Aorta (tissue), 5 donors: ENCODE results near the gene PIP5K1B. TPM values are rescaled to one million over a fixed set of nuclear protein-coding genes. Genes with fewer than 3 reads are reported as not detected.

Source experiments
- ATAC-seq: fragments of 200-7000 bp; cut with Tn5 transposase; one replicate; pipeline ENCODE4 v1.9.1; 2022; ENCODE audit warnings: moderate library complexity; ENCODE audit not compliant: low FRiP score
- DNase-seq, 2 donors: peaks; one replicate each; pipeline ENCODE4 v3.0.0-alpha.2; 2020
- H3K27ac ChIP-seq, 2 donors: one replicate each; pipeline ENCODE4 v1.5.1; 2013; ENCODE audit warnings: low read length in 2 of 2, mild to moderate bottlenecking in 2 of 2, moderate library complexity in 2 of 2, control low read depth in 1 of 2, inconsistent platforms in 1 of 2, low read depth in 1 of 2
- H3K27me3 ChIP-seq, 2 donors: one replicate each; pipeline ENCODE4 v1.6.1; 2013; ENCODE audit warnings: control low read depth in 1 of 2, low read length in 1 of 2, mild to moderate bottlenecking in 1 of 2, moderate library complexity in 1 of 2; ENCODE audit not compliant: insufficient read depth in 2 of 2, control insufficient read depth in 1 of 2
- H3K36me3 ChIP-seq, 2 donors: one replicate each; pipeline ENCODE4 v1.6.1; 2013; ENCODE audit warnings: control low read depth in 1 of 2, low read length in 1 of 2, mild to moderate bottlenecking in 1 of 2; ENCODE audit not compliant: insufficient read depth in 2 of 2, control insufficient read depth in 1 of 2
- H3K4me1 ChIP-seq, 2 donors: one replicate each; pipeline ENCODE4 v1.6.1; 2013; ENCODE audit warnings: low read length in 2 of 2, control low read depth in 1 of 2, mild to moderate bottlenecking in 1 of 2, moderate library complexity in 1 of 2; ENCODE audit not compliant: insufficient read depth in 2 of 2, control insufficient read depth in 1 of 2
- H3K4me3 ChIP-seq, 2 donors: one replicate each; pipeline ENCODE4 v1.5.1; 2013; ENCODE audit warnings: low read length in 2 of 2, control low read depth in 1 of 2, mild to moderate bottlenecking in 1 of 2
- H3K9me3 ChIP-seq: one replicate; pipeline ENCODE4 v1.6.1; 2013; ENCODE audit warnings: mild to moderate bottlenecking, low read length; ENCODE audit not compliant: control insufficient read depth
- WGBS, 2 donors: extraction: QIAGEN DNeasy Blood & Tissue Kit; methylation state at CpG; one replicate each; pipeline ENCODE4 v1.1.7; 2013; 5-methylcytosine and 5-hydroxymethylcytosine counted together
- intact Hi-C, 2 donors: fragments of 100-400 bp; cut with DNase I; formaldehyde crosslinking; loops; one replicate each; pipeline versions ENCODE4 v1.14.2 to v1.15.0; 2022
- polyA plus RNA-seq, 2 donors: library from polyadenylated mRNA; stranded (reverse); fragments of 200-250 nt; gene quantifications; one replicate each; pipeline ENCODE4 v1.2.3, GENCODE V29; 2013
- total RNA-seq, 2 donors: library from RNA; stranded (reverse); fragmentation: NEBNext Ultra II Directional; extraction: Animal tissue kit (Norgen Biotek cat#: 25700); gene quantifications; one replicate each; pipeline ENCODE4 v1.2.1, GENCODE V29; 2021
- donor health status: healthy with polysubstance abuse.
- donor health status: Bipolar disorder and iron deficiency.
- donor health status: DM: no; HTN: no; CAD: no.
- donor health status: DM: no; HTN: no; CAD: no.
- donor health status: DM: yes; HTN: yes; CAD: no.

PIP5K1B gene
- total and polyA plus RNA-seq, 4 donors = 0.82 to 14.5 (median 8.5) TPM

DNA sequence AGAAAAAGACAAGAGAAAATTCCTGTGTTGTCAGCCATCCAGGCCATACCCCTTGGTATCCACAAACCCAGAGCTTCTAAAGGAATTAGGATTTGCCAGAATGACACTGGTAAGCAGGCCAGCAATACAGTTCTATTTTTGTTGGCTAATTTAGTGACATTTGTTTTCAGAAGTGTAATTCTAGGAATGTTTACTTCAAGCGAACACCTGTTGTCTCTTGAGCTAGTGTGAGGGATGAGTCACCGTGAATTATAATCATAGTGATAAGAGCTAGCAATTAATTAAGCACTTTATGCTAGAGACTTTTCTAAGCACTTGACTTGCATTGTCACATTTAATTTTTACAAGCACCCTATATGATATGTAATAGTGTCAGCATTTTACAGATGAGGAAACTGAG, 209.7 kb downstream of the PIP5K1B start:
- Histone ChIP-seq H3K9me3 (no peaks in the 10 kb centered on the region), H3K36me3 (peaks cover 0 to 1% of the 10 kb centered on the region in 2 donors), H3K27me3 (no peaks in the 10 kb centered on the region), H3K4me1 (peaks cover 0 to 6% of the 10 kb centered on the region in 2 donors), H3K4me3 (no peak overlapping the region), H3K27ac (no peak overlapping the region)
- intact Hi-C loops = no loop called here
- DNase-seq (no peak), ATAC-seq (no peak)
- WGBS, 2 donors = 91 to 93% methylated on average over 2 of the region's 2 CpGs

DNA sequence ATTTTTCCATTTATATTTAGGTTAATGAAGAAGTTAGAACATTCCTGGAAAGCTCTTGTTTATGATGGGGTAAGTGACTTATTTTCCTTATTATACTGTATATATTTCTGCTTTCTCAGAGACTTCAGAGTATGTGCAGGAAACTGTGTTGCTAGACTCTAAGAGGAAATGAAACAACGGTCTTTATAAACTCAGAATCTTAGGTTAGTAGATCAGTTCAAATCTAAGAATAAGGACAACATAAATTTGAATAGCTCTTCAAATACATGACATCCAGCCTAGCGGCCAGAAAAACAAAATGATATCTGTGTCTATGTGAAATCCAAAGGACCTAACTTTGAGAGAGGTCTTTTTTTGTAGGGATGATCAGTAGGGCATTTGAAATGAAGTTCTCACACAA, 214.6 kb downstream of the PIP5K1B start:
- no peaks in the 10 kb centered on the region for H3K9me3 ChIP-seq
- peaks cover 0 to 3% of the 10 kb centered on the region in 2 donors for H3K36me3 ChIP-seq
- H3K4me1 ChIP-seq = no peaks in the 10 kb centered on the region
- H3K27ac ChIP-seq = no peak overlapping the region
- no peak overlapping the region for H3K4me3 ChIP-seq
- no peak for DNase-seq
- no peaks in the 10 kb centered on the region for H3K27me3 ChIP-seq
- no peak for ATAC-seq
- intact Hi-C loops = no loop called here
- 60 to 63% methylated on average over 2 of the region's 2 CpGs for WGBS, 2 donors

DNA sequence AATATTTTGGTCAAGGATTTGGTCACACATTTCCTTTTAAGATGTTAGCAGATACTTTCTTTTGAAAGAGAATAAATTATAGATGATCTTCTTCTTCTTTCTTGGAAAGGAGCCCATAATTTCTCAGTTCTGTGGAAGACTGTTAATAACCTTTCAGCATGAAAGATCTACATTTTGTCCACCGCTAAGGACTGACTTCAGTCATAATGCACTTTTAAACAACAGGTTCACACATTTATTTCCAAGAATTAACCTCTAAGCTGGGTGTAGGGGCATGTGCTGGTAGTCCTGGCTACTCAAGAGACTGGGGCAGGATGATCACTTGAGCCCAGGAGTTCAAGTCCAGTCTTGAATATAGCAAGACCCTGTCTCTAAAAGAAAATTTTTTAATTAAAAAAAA, 215.9 kb downstream of the PIP5K1B start:
- H3K4me1 ChIP-seq = no peaks in the 10 kb centered on the region
- H3K27me3 ChIP-seq = no peaks in the 10 kb centered on the region
- H3K36me3 ChIP-seq = peaks cover 0 to 3% of the 10 kb centered on the region in 2 donors
- 84 to 93% methylated on average over 1 of the region's 1 CpG for WGBS, 2 donors
- no peak overlapping the region for H3K27ac ChIP-seq
- no peaks in the 10 kb centered on the region for H3K9me3 ChIP-seq
- intact Hi-C loops = no loop called here
- H3K4me3 ChIP-seq = no peak overlapping the region
- no peak for ATAC-seq
- DNase-seq = no peak

DNA sequence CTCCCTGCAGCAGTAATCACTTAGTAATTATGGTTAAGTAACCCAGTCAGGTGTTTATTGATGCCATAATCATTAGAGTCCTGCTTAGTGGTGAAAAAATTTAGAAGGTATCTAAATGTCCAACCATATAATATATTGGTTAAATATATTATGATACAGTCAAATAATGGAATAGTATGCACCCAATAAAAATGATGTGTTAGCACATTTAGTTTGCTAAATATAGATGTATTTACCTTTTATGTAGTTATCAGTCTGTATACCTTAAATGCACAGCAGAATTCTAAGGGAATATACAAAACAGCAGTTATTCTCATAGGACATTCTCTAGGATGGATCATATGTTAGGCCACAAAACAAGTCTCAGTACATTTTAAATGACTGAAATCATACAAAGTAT, 218.4 kb downstream of the PIP5K1B start:
- H3K27me3 ChIP-seq = no peaks in the 10 kb centered on the region
- DNase-seq (no peak), ATAC-seq (no peak)
- no peak overlapping the region for H3K27ac ChIP-seq
- H3K4me3 ChIP-seq = no peak overlapping the region
- no peaks in the 10 kb centered on the region for H3K9me3 ChIP-seq
- H3K36me3 ChIP-seq = peaks cover 0 to 2% of the 10 kb centered on the region in 2 donors
- no peaks in the 10 kb centered on the region for H3K4me1 ChIP-seq
- intact Hi-C loops = no loop called here

DNA sequence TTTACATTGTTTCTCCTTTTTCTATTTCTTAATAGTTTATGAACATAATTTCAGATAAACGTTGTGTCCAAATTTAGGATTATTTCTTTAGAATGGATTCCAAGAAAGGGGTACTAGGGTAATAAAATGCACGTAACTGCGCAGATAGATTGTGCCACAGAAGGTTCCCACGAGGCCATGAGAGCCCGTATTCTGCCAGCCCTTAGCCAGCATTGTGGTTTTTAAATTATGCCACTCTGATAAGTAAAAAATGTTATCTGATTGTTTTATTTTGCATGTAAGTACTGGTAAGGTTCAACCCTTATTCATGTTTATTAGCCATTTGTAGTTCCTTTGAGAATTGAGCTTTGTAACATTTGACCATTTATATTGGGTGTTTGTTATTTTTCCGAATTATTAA, 220.1 kb downstream of the PIP5K1B start:
- DNase-seq = no peak
- ATAC-seq = no peak
- H3K27me3 ChIP-seq = no peaks in the 10 kb centered on the region
- no peak overlapping the region for H3K27ac ChIP-seq
- H3K9me3 ChIP-seq = no peaks in the 10 kb centered on the region
- no peaks in the 10 kb centered on the region for H3K36me3 ChIP-seq
- intact Hi-C loops = no loop called here
- no peak overlapping the region for H3K4me3 ChIP-seq
- H3K4me1 ChIP-seq = no peaks in the 10 kb centered on the region
- 6 to 9% methylated on average over 6 of the region's 6 CpGs for WGBS, 2 donors

DNA sequence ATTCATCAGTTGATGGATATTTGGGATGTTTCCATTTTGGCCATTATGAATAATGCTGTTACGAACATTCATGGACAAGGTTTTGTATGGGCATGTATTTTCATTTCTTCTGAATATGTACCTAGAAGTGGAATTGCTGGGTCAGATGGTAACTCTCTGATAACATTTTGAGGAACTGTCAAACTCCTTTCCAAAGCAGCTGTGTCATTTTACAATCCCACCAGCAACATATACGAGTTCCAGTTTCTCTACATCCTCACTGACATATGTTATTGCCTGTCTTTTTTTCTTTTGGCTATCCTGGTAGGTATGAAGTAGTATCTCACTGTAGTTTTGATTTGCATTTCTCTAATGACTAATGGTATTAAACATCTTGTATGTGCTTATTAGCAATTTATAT, 222.1 kb downstream of the PIP5K1B start:
- WGBS, 2 donors = 78 to 83% methylated on average over 2 of the region's 2 CpGs

DNA sequence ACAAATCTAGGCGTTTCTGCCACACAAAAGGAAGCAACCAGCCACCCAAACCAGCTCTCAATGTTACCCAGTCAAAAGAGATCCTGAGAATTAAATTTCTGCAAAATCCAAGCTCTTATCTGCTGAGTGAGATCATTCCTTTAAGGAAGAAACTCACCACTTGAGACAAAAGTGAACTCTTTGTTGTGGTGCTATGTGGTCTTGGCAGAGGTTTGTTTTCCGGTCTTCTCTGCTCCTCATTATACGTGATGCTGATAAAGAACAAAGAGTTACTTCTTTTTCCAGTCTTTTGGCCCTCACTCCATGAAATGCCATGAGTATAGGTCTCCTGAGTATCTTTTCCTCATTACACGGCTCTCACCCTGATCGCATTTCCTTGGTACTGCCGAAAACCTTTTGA, 226.8 kb downstream of the PIP5K1B start:
- WGBS, 2 donors = 88 to 91% methylated on average over 6 of the region's 6 CpGs

More for the DNA sequence above, 222.1 kb downstream of the PIP5K1B start:
- H3K36me3 ChIP-seq = no peaks in the 10 kb centered on the region
- no peak for ATAC-seq
- no peak overlapping the region for H3K27ac ChIP-seq
- no peak for DNase-seq
- H3K4me1 ChIP-seq = no peaks in the 10 kb centered on the region
- H3K9me3 ChIP-seq = no peaks in the 10 kb centered on the region
- intact Hi-C loops = no loop called here
- no peak overlapping the region for H3K4me3 ChIP-seq
- no peaks in the 10 kb centered on the region for H3K27me3 ChIP-seq

DNA sequence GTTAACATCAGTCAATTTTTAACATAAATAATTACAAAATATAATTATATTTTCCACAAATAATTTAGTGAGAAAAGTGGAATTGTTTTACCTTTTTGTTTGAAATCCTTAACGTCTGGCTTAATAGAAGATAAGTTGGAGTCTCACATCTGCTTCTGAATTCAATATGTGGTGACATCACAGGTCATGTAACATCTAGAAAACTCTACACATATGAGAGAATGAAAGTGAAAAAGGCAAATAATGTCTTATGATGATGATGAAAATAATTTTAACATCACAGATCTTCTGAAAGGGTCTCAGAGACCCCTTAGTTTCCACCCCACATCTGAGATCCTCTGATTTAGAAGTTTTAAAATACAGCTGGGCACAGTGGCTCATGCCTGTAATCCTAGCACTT, 227.4 kb downstream of the PIP5K1B start:
- Histone ChIP-seq H3K36me3 (no peaks in the 10 kb centered on the region), H3K27me3 (no peaks in the 10 kb centered on the region), H3K4me3 (no peak overlapping the region), H3K27ac (no peak overlapping the region), H3K4me1 (no peaks in the 10 kb centered on the region), H3K9me3 (no peaks in the 10 kb centered on the region)
- intact Hi-C loops = no loop called here
- ATAC-seq (no peak), DNase-seq (no peak)
- 86% methylated on average over 1 of the region's 1 CpG for WGBS, 2 donors

More for the DNA sequence above, 226.8 kb downstream of the PIP5K1B start:
- DNase-seq (no peak), ATAC-seq (no peak)
- intact Hi-C loops = no loop called here
- Histone ChIP-seq H3K27me3 (no peaks in the 10 kb centered on the region), H3K27ac (no peak overlapping the region), H3K4me1 (no peaks in the 10 kb centered on the region), H3K36me3 (no peaks in the 10 kb centered on the region), H3K4me3 (no peak overlapping the region), H3K9me3 (no peaks in the 10 kb centered on the region)

DNA sequence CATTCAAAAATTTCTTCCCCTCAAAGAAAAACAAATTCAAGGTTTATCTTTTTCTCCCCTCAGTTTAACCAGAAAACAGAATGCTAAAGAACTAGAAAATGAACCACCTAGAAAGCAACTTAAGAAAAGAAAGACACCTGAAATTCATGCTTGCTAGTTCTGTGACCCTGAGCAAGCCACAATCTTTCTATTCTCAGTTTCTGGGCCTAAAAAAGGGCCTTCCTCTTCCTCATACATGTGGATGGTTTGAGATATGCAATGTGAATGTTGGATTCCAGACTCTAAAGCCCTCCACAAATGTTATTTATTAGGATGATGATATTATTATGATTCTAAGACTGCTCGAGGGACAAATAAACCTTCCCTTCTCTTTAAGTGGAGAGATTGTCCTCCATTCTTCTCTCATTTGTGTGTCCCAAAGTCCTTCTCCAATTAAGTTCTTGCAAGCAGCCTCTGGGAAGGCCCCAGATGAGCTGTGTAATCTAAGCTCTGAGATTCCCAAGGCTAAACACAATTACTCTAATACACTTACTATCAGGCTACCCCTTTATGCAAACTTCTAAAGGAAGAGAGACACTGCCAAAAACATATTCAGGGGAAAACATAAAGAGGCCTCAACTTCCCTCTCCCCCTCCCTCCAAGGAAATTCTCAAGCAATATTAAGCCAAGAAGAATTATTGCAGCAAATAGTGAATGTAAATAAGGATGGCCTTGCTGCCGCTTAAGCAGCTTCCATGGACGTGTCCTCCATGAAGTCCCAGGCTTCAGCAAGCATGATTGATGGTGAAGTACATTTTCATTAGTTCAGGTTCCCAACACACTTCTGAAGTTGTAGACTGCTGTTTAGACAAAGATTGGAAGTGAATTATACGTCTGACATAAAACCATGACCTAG, 228.6 kb downstream of the PIP5K1B start:
- Histone ChIP-seq H3K4me1 (no peaks in the 10 kb centered on the region), H3K36me3 (no peaks in the 10 kb centered on the region), H3K4me3 (no peak overlapping the region), H3K27me3 (no peaks in the 10 kb centered on the region), H3K27ac (no peak overlapping the region), H3K9me3 (no peaks in the 10 kb centered on the region)
- intact Hi-C loops = no loop called here
- DNase-seq = no peak
- no peak for ATAC-seq
- WGBS, 2 donors = 44 to 63% methylated on average over 4 of the region's 4 CpGs
